IMR-90 (cell line): Measurements from ENCODE around the gene TJP1. TPM values are rescaled to one million over a fixed set of nuclear protein-coding genes. Genes with fewer than 3 reads are reported as not detected.
A peak's percentile ranks its signal among the peaks of the same experiment; 100 is the strongest.

ENCODE experiments used
- ATAC-seq: fragments of 200-7000 bp; cut with Tn5 transposase; 2 replicates; pipeline ENCODE4 v1.9.1; 2020; ENCODE audit warnings: low read depth, mild to moderate bottlenecking, moderate library complexity
- BruUV-seq: library from RNA; stranded (reverse); fragments of 400-500 nt; replicated peaks from 2 replicates; lab custom pipeline; 2021; lab: Mats Ljungman, UMichigan
- CTCF ChIA-PET: fragments of 300-600 bp; formaldehyde crosslinking; extraction: SDS; loops from one replicate; lab custom pipeline; 2021; ENCODE audit warnings: antibody characterized with exemption; lab: Yijun Ruan, JAX
- POLR2A ChIA-PET: fragments of 300-600 bp; sonication (Branson Sonifier 250); formaldehyde crosslinking; loops from one replicate; lab custom pipeline; 2022; ENCODE audit warnings: antibody characterized with exemption; ENCODE audit not compliant: unreplicated experiment; lab: Charles Lee
- DNase-seq: peaks from one replicate; pipeline ENCODE4 v3.0.0; 2013
- H2AFZ ChIP-seq: replicated peaks from 2 replicates; pipeline ENCODE3; 2013; ENCODE audit warnings: low read length, mild to moderate bottlenecking; ENCODE audit not compliant: poor library complexity
- H2AK5ac ChIP-seq: 2 replicates; pipeline ENCODE4 v1.6.1; 2013; ENCODE audit warnings: low read depth, low read length, inconsistent platforms
- H2AK9ac ChIP-seq: replicated peaks from 2 replicates; pipeline ENCODE3; 2013; ENCODE audit warnings: mild to moderate bottlenecking, low read depth, low read length, moderate library complexity; ENCODE audit not compliant: poor library complexity
- H2BK120ac ChIP-seq: 2 replicates; pipeline ENCODE4 v1.6.1; 2013; ENCODE audit warnings: low read depth, low read length, inconsistent platforms
- H2BK15ac ChIP-seq: 3 replicates; pipeline ENCODE4 v1.6.1; 2013; ENCODE audit warnings: low read depth, low read length, inconsistent platforms
- H2BK20ac ChIP-seq: 2 replicates; pipeline ENCODE4 v1.6.1; 2013; ENCODE audit warnings: low read depth, mild to moderate bottlenecking, inconsistent platforms, low read length, moderate library complexity
- H2BK5ac ChIP-seq: 2 replicates; pipeline ENCODE4 v1.6.1; 2013; ENCODE audit warnings: mild to moderate bottlenecking, low read depth, low read length, inconsistent platforms; ENCODE audit not compliant: poor library complexity, severe bottlenecking
- H3K14ac ChIP-seq: replicated peaks from 2 replicates; pipeline ENCODE4 v1.6.1; 2013; ENCODE audit warnings: low read depth, low read length, inconsistent platforms
- H3K18ac ChIP-seq: 2 replicates; pipeline ENCODE4 v1.6.1; 2013; ENCODE audit warnings: low read depth, low read length, control low read depth
- H3K23ac ChIP-seq: 2 replicates; pipeline ENCODE4 v1.6.1; 2013; ENCODE audit warnings: low read depth, low read length, inconsistent platforms
- H3K27ac ChIP-seq: 2 replicates; pipeline ENCODE4 v1.5.1; 2013; ENCODE audit warnings: mild to moderate bottlenecking, control low read depth, low read length; ENCODE audit not compliant: insufficient read depth
- H3K27me3 ChIP-seq: 2 replicates; pipeline ENCODE4 v1.6.1; 2013; ENCODE audit warnings: low read length; ENCODE audit not compliant: control insufficient read depth, insufficient read depth
- H3K36me3 ChIP-seq: 2 replicates; pipeline ENCODE4 v1.6.1; 2013; ENCODE audit warnings: low read length, mixed read lengths; ENCODE audit not compliant: control insufficient read depth, insufficient read depth
- H3K4ac ChIP-seq: 2 replicates; pipeline ENCODE4 v1.6.1; 2013; ENCODE audit warnings: low read depth, low read length, inconsistent platforms
- H3K4me1 ChIP-seq: 2 replicates; pipeline ENCODE4 v1.6.1; 2013; ENCODE audit warnings: low read length, mixed read lengths; ENCODE audit not compliant: control insufficient read depth, insufficient read depth
- H3K4me2 ChIP-seq: 2 replicates; pipeline ENCODE4 v1.6.1; 2013; ENCODE audit warnings: low read depth, mild to moderate bottlenecking, control low read depth, low read length, moderate library complexity
- H3K4me3 ChIP-seq: 2 replicates; pipeline ENCODE4 v1.5.1; 2013; ENCODE audit warnings: low read depth, mild to moderate bottlenecking, control low read depth, low read length, moderate library complexity; ENCODE audit not compliant: insufficient read depth
- H3K56ac ChIP-seq: 2 replicates; pipeline ENCODE4 v1.6.1; 2013; ENCODE audit warnings: low read length, inconsistent platforms; ENCODE audit not compliant: insufficient read depth; ENCODE audit errors: extremely low read depth
- H3K79me1 ChIP-seq, 2 experiments: 2 replicates each; pipeline ENCODE4 v1.6.1; 2013; ENCODE audit warnings: low read length in 2 of 2, inconsistent platforms in 1 of 2, low read depth in 1 of 2
- H3K9ac ChIP-seq: 2 replicates; pipeline ENCODE4 v1.6.1; 2013; ENCODE audit warnings: low read depth, low read length, control low read depth
- H3K9me1 ChIP-seq: 2 replicates; pipeline ENCODE4 v1.6.1; 2013; ENCODE audit warnings: low read length, inconsistent platforms; ENCODE audit not compliant: insufficient read depth
- H3K9me3 ChIP-seq: 2 replicates; pipeline ENCODE4 v1.6.1; 2013; ENCODE audit warnings: low read length; ENCODE audit not compliant: control insufficient read depth, insufficient read depth
- H4K20me1 ChIP-seq: 2 replicates; pipeline ENCODE4 v1.6.1; 2013; ENCODE audit warnings: low read length, inconsistent platforms; ENCODE audit not compliant: insufficient read depth
- H4K5ac ChIP-seq: 2 replicates; pipeline ENCODE4 v1.6.1; 2013; ENCODE audit warnings: mild to moderate bottlenecking, low read depth, low read length, control low read depth
- H4K8ac ChIP-seq, 2 experiments: 2 replicates each; pipeline ENCODE4 v1.6.1; 2013; ENCODE audit warnings: low read depth in 2 of 2, low read length in 2 of 2, control low read depth in 1 of 2, inconsistent platforms in 1 of 2
- H4K91ac ChIP-seq: 2 replicates; pipeline ENCODE4 v1.6.1; 2013; ENCODE audit warnings: low read depth, low read length, inconsistent platforms; ENCODE audit not compliant: insufficient read depth
- BHLHE40 ChIP-seq: fragments of 150-350 bp; IDR thresholded peaks from 2 replicates; pipeline ENCODE4 v1.6.1; 2016; ENCODE audit warnings: mild to moderate bottlenecking, low read depth, low read length
- CHD1 ChIP-seq: IDR thresholded peaks from 2 replicates; pipeline ENCODE4 v1.6.1; 2012; ENCODE audit warnings: low read depth, low read length, improper control_type of control experiment
- FOS ChIP-seq: fragments of 150-350 bp; IDR thresholded peaks from 2 replicates; pipeline ENCODE4 v1.6.1; 2016; ENCODE audit warnings: low read depth, low read length
- MAFK ChIP-seq: IDR thresholded peaks from 2 replicates; pipeline ENCODE4 v1.6.1; 2012; ENCODE audit warnings: low read depth, low read length, improper control_type of control experiment
- MAZ ChIP-seq: IDR thresholded peaks from 2 replicates; pipeline ENCODE4 v1.6.1; 2012; ENCODE audit warnings: low read depth, mild to moderate bottlenecking, low read length, improper control_type of control experiment, moderate library complexity, borderline replicate concordance
- NFE2L2 ChIP-seq: fragments of 150-350 bp; IDR thresholded peaks from 2 replicates; pipeline ENCODE4 v1.6.1; 2016; ENCODE audit warnings: low read depth, mild to moderate bottlenecking, low read length
- POLR2A ChIP-seq: IDR thresholded peaks from 2 replicates; pipeline ENCODE4 v1.6.1; 2012; ENCODE audit warnings: mild to moderate bottlenecking, low read depth, low read length
- RCOR1 ChIP-seq: IDR thresholded peaks from 2 replicates; pipeline ENCODE4 v1.6.1; 2012; ENCODE audit warnings: mild to moderate bottlenecking, low read length, improper control_type of control experiment; ENCODE audit not compliant: insufficient replicate concordance
- SMC3 ChIP-seq: fragments of 150-350 bp; IDR thresholded peaks from 2 replicates; pipeline ENCODE4 v1.6.1; 2016; ENCODE audit warnings: low read depth, mild to moderate bottlenecking, antibody characterized with exemption, low read length, moderate library complexity
- WGBS, 2 experiments: methylation state at CpG; one replicate each; pipeline versions ENCODE4 v1.1.5 to v1.1.7; 2013; ENCODE audit warnings: missing lambda C conversion rate in 2 of 2; ENCODE audit not compliant: insufficient read length in 1 of 2; ENCODE audit errors: extremely low coverage in 2 of 2; 5-methylcytosine and 5-hydroxymethylcytosine counted together
- dilution Hi-C: fragments of 300-500 bp; cut with HindIII; formaldehyde crosslinking; loops from one replicate; pipeline ENCODE4 v1.14.3; 2018; ENCODE audit warnings: low sequenced_read_pairs; ENCODE audit not compliant: unreplicated experiment
- in situ Hi-C: fragments of 300-500 bp; cut with MboI; formaldehyde crosslinking; loops from 3 replicates; pipeline ENCODE4 v1.14.3; 2019; ENCODE audit warnings: low sequenced_read_pairs, inconsistent platforms, mixed read lengths
- intact Hi-C: fragments of 100-400 bp; cut with micrococcal nuclease; formaldehyde crosslinking; loops from 2 replicates; pipeline ENCODE4 v1.10.0; 2022
- polyA plus RNA-seq, 3 experiments: library from polyadenylated mRNA; depleted of rRNA; stranded (reverse); fragments of >200 nt; gene quantifications; 2 replicates each; pipeline ENCODE4 v1.2.3, GENCODE V29; 2012; ENCODE audit warnings: low replicate concordance in 1 of 3
- total RNA-seq: library from RNA; depleted of rRNA; stranded (reverse); fragments of >200 nt; gene quantifications from 2 replicates; pipeline ENCODE4 v1.2.3, GENCODE V29; 2012
- TF ChIP-seq, protein P1 (sequence below): fragments of 150-350 bp; IDR thresholded peaks from 2 replicates; pipeline ENCODE4 v1.6.1; 2016; ENCODE audit warnings: low read depth, mild to moderate bottlenecking, low read length, moderate library complexity, borderline replicate concordance
- TF ChIP-seq, protein P2 (sequence below): conservative IDR thresholded peaks from 2 replicates; pipeline ENCODE4 v1.5.1; 2012; ENCODE audit warnings: mild to moderate bottlenecking, low read depth, low read length, improper control_type of control experiment
- TF ChIP-seq, protein P3 (sequence below): fragments of 150-350 bp; IDR thresholded peaks from 2 replicates; pipeline ENCODE4 v1.6.1; 2017; ENCODE audit warnings: mild to moderate bottlenecking, antibody characterized with exemption, low read length, low read depth

The TJP1 gene
- total and polyA plus RNA-seq, 2 of the 4 experiments (the other 2 are of a cell fraction) = 42.2 to 43.4 TPM

DNA sequence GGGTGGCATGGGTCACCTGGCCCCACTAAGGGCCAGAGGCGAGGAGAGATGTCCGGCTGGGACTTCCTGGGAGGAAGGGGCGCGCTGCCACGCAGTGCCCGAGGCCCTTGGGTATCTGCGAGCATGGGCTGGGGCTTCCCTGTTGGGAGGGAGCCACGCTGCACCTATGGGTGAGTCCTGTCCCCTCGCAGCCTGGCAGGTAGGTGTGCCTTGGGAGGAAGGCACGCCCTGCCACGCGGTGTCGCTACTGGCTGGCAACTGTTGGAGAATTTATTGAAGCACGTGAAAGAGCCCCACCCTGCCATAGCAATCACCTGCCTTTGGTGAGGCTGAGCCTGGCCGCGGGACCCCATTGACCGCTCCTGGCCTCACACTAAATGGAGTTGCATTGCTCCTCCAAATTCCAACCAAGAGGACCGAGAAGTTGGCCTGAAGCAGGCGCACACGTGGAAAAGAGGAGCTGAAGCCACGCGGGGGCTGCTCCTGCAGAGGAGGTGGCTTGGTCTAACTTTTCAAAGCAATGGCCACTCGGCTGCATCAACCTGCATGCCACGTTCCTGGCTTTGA lies 134.2 kb downstream of the TJP1 start:
- H4K8ac ChIP-seq = no peak overlapping the region
- H3K23ac ChIP-seq = no peak overlapping the region
- H3K4me2 ChIP-seq = no peak overlapping the region
- no peak overlapping the region for H2BK5ac ChIP-seq
- no peak overlapping the region for H3K4me3 ChIP-seq
- ChIA-PET POLR2A (no interaction called here), CTCF (no interaction called here)
- BruUV-seq = no TSS peak
- no peaks in the 10 kb centered on the region for H3K9me3 ChIP-seq
- H3K56ac ChIP-seq = no peak overlapping the region
- no peak overlapping the region for H3K18ac ChIP-seq
- no peaks in the 10 kb centered on the region for H4K20me1 ChIP-seq
- H3K79me1 ChIP-seq = no peaks in the 10 kb centered on the region
- no peak overlapping the region for H2BK120ac ChIP-seq
- 0 out of 2 replicates have a peak overlapping the region, but pooled peaks have one; percentile 9 for H2AK5ac ChIP-seq
- no peaks in the 10 kb centered on the region for H3K27me3 ChIP-seq
- no peak overlapping the region for H2BK15ac ChIP-seq
- TF ChIP-seq, protein P1, sequence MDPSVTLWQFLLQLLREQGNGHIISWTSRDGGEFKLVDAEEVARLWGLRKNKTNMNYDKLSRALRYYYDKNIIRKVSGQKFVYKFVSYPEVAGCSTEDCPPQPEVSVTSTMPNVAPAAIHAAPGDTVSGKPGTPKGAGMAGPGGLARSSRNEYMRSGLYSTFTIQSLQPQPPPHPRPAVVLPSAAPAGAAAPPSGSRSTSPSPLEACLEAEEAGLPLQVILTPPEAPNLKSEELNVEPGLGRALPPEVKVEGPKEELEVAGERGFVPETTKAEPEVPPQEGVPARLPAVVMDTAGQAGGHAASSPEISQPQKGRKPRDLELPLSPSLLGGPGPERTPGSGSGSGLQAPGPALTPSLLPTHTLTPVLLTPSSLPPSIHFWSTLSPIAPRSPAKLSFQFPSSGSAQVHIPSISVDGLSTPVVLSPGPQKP = no peak
- no peak for TF ChIP-seq POLR2A
- TF ChIP-seq FOS = no peak
- no peak for TF ChIP-seq MAFK
- no peak for TF ChIP-seq CHD1
- TF ChIP-seq RCOR1 = no peak
- no peak for TF ChIP-seq NFE2L2
- TF ChIP-seq, protein P2, sequence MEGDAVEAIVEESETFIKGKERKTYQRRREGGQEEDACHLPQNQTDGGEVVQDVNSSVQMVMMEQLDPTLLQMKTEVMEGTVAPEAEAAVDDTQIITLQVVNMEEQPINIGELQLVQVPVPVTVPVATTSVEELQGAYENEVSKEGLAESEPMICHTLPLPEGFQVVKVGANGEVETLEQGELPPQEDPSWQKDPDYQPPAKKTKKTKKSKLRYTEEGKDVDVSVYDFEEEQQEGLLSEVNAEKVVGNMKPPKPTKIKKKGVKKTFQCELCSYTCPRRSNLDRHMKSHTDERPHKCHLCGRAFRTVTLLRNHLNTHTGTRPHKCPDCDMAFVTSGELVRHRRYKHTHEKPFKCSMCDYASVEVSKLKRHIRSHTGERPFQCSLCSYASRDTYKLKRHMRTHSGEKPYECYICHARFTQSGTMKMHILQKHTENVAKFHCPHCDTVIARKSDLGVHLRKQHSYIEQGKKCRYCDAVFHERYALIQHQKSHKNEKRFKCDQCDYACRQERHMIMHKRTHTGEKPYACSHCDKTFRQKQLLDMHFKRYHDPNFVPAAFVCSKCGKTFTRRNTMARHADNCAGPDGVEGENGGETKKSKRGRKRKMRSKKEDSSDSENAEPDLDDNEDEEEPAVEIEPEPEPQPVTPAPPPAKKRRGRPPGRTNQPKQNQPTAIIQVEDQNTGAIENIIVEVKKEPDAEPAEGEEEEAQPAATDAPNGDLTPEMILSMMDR = no peak
- no peak for TF ChIP-seq SMC3
- TF ChIP-seq BHLHE40 = no peak
- TF ChIP-seq, protein P3, sequence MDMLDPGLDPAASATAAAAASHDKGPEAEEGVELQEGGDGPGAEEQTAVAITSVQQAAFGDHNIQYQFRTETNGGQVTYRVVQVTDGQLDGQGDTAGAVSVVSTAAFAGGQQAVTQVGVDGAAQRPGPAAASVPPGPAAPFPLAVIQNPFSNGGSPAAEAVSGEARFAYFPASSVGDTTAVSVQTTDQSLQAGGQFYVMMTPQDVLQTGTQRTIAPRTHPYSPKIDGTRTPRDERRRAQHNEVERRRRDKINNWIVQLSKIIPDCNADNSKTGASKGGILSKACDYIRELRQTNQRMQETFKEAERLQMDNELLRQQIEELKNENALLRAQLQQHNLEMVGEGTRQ = no peak
- TF ChIP-seq MAZ = no peak
- peaks cover 9% of the 10 kb centered on the region for H3K4me1 ChIP-seq
- H3K9me1 ChIP-seq = peaks cover 11% of the 10 kb centered on the region
- intact Hi-C loops = no loop called here
- no peak overlapping the region for H4K91ac ChIP-seq
- ATAC-seq = no peak
- no peak overlapping the region for H3K14ac ChIP-seq
- H2AK9ac ChIP-seq = peak overlapping the region; percentile 48
- in situ Hi-C loops = no loop called here
- H2BK20ac ChIP-seq = no peak overlapping the region
- dilution Hi-C loops = no loop called here
- DNase-seq = no peak
- H3K27ac ChIP-seq = no peak overlapping the region
- H4K5ac ChIP-seq = no peak overlapping the region
- 89% methylated on average over 10 of the region's 24 CpGs; no CpG with 5 or more reads in 1 of the 2 experiments for WGBS, 2 experiments
- H3K9ac ChIP-seq = no peak overlapping the region
- H3K36me3 ChIP-seq = no peaks in the 10 kb centered on the region
- H3K4ac ChIP-seq = no peak overlapping the region
- no peak overlapping the region for H2AFZ ChIP-seq
